ENCODE measurements around the gene TRAF3IP1. TPM values are rescaled to one million over a fixed set of nuclear protein-coding genes. Genes with fewer than 3 reads are reported as not detected.

The TRAF3IP1 gene
- total and polyA plus RNA-seq, 2 of the 13 experiments (the other 11 are each of a cell fraction or from before 2014, with no cell fraction given) = 4.1 to 12.9 TPM

DNA sequence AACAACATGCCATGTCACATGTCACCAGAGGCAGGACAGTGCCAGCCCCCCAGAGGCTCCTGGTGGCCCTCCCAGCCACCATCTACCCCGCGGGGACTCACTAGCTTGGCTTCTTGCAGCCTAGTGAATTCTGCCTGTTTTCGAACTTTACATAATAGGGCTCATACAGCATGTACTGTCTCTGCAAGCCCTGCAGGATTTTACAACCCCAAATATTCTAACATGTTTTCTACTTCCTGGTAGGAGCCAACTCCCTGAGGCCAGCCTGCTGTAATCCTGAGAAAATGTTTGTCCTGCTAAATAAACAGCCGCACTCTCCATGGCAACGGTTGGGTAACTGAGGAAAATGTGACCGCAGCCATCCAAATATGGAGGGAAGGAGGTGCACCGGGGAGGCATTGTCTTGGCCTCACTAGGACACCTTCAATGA lies 34.6 kb upstream of the TRAF3IP1 start (continued):
- TF ChIP-seq LCORL (IDR thresholded peaks at IDR 0.05) (no peak; the same call in none of the 2 replicates), LCORL (CRISPR knock-in tag; IDR thresholded peaks at IDR 0.05) (peak; percentile 69), ZBTB7B (CRISPR knock-in tag; IDR thresholded peaks at IDR 0.05) (no peak), HMG20A (CRISPR knock-in tag; IDR thresholded peaks at IDR 0.05; ENCODE audit: borderline replicate concordance) (peak; percentile 45; the same call in 1 of the 2 replicates), ZFP62 (CRISPR knock-in tag; IDR thresholded peaks at IDR 0.05) (no peak), DMAP1 (CRISPR knock-in tag; IDR thresholded peaks at IDR 0.05) (no peak), BORCS8-MEF2B (CRISPR knock-in tag; IDR thresholded peaks at IDR 0.05) (0 out of 2 replicates have a peak, but pooled peaks have one; percentile 52), NR1H2 (CRISPR knock-in tag; IDR thresholded peaks at IDR 0.05; ENCODE audit: borderline replicate concordance, low read depth) (no peak), YEATS2 (CRISPR knock-in tag; IDR thresholded peaks at IDR 0.05; ENCODE audit: borderline replicate concordance) (peak; percentile 54; the same call in 1 of the 2 replicates), ZNF850 (CRISPR knock-in tag; conservative IDR thresholded peaks at IDR 0.05) (no peak), PRMT3 (CRISPR knock-in tag; IDR thresholded peaks at IDR 0.05; ENCODE audit: borderline replicate concordance, low read depth) (no peak), SRSF4 (IDR thresholded peaks at IDR 0.05; ENCODE audit: low read depth, low read length, poor library complexity, severe bottlenecking) (no peak), ZNF451 (CRISPR knock-in tag; IDR thresholded peaks at IDR 0.05) (no peak), TCF7 (IDR thresholded peaks at IDR 0.05; ENCODE audit: low read depth) (peak; percentile 30; the same call in 1 of the 2 replicates), ADNP (CRISPR knock-in tag; IDR thresholded peaks at IDR 0.05) (no peak)
- TF ChIP-seq, protein P1, sequence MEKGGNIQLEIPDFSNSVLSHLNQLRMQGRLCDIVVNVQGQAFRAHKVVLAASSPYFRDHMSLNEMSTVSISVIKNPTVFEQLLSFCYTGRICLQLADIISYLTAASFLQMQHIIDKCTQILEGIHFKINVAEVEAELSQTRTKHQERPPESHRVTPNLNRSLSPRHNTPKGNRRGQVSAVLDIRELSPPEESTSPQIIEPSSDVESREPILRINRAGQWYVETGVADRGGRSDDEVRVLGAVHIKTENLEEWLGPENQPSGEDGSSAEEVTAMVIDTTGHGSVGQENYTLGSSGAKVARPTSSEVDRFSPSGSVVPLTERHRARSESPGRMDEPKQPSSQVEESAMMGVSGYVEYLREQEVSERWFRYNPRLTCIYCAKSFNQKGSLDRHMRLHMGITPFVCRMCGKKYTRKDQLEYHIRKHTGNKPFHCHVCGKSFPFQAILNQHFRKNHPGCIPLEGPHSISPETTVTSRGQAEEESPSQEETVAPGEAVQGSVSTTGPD (CRISPR knock-in tag; IDR thresholded peaks at IDR 0.05) = no peak
- TF ChIP-seq, protein P2, sequence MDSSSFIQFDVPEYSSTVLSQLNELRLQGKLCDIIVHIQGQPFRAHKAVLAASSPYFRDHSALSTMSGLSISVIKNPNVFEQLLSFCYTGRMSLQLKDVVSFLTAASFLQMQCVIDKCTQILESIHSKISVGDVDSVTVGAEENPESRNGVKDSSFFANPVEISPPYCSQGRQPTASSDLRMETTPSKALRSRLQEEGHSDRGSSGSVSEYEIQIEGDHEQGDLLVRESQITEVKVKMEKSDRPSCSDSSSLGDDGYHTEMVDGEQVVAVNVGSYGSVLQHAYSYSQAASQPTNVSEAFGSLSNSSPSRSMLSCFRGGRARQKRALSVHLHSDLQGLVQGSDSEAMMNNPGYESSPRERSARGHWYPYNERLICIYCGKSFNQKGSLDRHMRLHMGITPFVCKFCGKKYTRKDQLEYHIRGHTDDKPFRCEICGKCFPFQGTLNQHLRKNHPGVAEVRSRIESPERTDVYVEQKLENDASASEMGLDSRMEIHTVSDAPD (CRISPR knock-in tag; IDR thresholded peaks at IDR 0.05) = no peak
- TF ChIP-seq, protein P3, sequence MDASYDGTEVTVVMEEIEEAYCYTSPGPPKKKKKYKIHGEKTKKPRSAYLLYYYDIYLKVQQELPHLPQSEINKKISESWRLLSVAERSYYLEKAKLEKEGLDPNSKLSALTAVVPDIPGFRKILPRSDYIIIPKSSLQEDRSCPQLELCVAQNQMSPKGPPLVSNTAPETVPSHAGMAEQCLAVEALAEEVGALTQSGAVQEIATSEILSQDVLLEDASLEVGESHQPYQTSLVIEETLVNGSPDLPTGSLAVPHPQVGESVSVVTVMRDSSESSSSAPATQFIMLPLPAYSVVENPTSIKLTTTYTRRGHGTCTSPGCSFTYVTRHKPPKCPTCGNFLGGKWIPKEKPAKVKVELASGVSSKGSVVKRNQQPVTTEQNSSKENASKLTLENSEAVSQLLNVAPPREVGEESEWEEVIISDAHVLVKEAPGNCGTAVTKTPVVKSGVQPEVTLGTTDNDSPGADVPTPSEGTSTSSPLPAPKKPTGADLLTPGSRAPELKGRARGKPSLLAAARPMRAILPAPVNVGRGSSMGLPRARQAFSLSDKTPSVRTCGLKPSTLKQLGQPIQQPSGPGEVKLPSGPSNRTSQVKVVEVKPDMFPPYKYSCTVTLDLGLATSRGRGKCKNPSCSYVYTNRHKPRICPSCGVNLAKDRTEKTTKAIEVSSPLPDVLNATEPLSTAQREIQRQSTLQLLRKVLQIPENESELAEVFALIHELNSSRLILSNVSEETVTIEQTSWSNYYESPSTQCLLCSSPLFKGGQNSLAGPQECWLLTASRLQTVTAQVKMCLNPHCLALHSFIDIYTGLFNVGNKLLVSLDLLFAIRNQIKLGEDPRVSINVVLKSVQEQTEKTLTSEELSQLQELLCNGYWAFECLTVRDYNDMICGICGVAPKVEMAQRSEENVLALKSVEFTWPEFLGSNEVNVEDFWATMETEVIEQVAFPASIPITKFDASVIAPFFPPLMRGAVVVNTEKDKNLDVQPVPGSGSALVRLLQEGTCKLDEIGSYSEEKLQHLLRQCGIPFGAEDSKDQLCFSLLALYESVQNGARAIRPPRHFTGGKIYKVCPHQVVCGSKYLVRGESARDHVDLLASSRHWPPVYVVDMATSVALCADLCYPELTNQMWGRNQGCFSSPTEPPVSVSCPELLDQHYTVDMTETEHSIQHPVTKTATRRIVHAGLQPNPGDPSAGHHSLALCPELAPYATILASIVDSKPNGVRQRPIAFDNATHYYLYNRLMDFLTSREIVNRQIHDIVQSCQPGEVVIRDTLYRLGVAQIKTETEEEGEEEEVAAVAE (CRISPR knock-in tag; IDR thresholded peaks at IDR 0.05; ENCODE audit: borderline replicate concordance) = no peak
- TF ChIP-seq, protein P4, sequence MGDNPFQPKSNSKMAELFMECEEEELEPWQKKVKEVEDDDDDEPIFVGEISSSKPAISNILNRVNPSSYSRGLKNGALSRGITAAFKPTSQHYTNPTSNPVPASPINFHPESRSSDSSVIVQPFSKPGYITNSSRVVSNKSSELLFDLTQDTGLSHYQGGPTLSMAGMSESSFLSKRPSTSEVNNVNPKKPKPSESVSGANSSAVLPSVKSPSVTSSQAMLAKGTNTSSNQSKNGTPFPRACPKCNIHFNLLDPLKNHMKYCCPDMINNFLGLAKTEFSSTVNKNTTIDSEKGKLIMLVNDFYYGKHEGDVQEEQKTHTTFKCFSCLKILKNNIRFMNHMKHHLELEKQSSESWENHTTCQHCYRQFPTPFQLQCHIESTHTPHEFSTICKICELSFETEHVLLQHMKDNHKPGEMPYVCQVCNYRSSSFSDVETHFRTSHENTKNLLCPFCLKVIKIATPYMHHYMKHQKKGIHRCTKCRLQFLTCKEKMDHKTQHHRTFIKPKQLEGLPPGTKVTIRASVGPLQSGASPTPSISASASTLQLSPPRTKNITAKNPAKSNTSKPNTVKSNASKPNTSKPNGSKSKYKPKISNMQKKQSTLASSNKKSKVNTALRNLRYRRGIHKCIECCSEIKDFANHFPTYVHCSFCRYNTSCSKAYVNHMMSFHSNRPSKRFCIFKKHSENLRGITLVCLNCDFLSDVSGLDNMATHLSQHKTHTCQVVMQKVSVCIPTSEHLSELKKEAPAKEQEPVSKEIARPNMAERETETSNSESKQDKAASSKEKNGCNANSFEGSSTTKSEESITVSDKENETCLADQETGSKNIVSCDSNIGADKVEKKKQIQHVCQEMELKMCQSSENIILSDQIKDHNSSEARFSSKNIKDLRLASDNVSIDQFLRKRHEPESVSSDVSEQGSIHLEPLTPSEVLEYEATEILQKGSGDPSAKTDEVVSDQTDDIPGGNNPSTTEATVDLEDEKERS (CRISPR knock-in tag; IDR thresholded peaks at IDR 0.05) = peak; percentile 79; the same call in 1 of the 2 replicates
- TF ChIP-seq, protein P5, sequence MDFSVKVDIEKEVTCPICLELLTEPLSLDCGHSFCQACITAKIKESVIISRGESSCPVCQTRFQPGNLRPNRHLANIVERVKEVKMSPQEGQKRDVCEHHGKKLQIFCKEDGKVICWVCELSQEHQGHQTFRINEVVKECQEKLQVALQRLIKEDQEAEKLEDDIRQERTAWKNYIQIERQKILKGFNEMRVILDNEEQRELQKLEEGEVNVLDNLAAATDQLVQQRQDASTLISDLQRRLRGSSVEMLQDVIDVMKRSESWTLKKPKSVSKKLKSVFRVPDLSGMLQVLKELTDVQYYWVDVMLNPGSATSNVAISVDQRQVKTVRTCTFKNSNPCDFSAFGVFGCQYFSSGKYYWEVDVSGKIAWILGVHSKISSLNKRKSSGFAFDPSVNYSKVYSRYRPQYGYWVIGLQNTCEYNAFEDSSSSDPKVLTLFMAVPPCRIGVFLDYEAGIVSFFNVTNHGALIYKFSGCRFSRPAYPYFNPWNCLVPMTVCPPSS (IDR thresholded peaks at IDR 0.05) = no peak
